Measurements from ENCODE around the gene CERK.

CERK gene

GRCh38 chr22:46750530-46750800, 12.4 kb upstream of the CERK start:
- 96% methylated on average over 5 of the region's 5 CpGs for WGBS (ENCODE audit: insufficient coverage)
- H3K4me3 ChIP-seq (ENCODE audit: control insufficient read depth in 1 of 7, extremely low read depth in 1 of 7, insufficient read depth in 4 of 7, low read depth in 2 of 7, low read length in 6 of 7) = peak overlapping the region in 2 of 7 experiments; percentile 2 to 4
- peaks cover 0 to under 1% (median 0%) of the 10 kb centered on the region in 5 experiments for H3K9me3 ChIP-seq (ENCODE audit: control extremely low read depth in 1 of 5, control insufficient read depth in 4 of 5, insufficient read depth in 2 of 5, low read depth in 1 of 5, low read length in 4 of 5)
- POLR2A ChIA-PET = interaction anchor here (1.0 to 2.8 kb wide), 2 partner anchors 12 to 15 kb away, joined by 4 to 12 read pairs; partner anchors contain the start of gene TBC1D22A
- DNase-seq = no peak
- CTCF ChIA-PET = interaction anchor here (1.4 to 4.7 kb wide), 7 partner anchors 8 to 53 kb away, joined by 4 to 34 read pairs (median 8); partner anchors contain the start of genes CERK and TBC1D22A
- H3K27me3 ChIP-seq (replicated peaks in 2 of 5; ENCODE audit: control insufficient read depth in 4 of 5, insufficient read depth in 5 of 5, low read length in 4 of 5) = no peaks in the 10 kb centered on the region
- no peaks in the 10 kb centered on the region for H3K36me3 ChIP-seq (ENCODE audit: control insufficient read depth in 4 of 4, insufficient read depth in 4 of 4, low read length in 3 of 4)
- H3K4me1 ChIP-seq (ENCODE audit: control extremely low read depth in 1 of 4, control insufficient read depth in 4 of 4, insufficient read depth in 4 of 4, low read length in 3 of 4) = peaks cover 8 to 68% (median 51%) of the 10 kb centered on the region in 4 experiments
- no peak overlapping the region for H3K27ac ChIP-seq (ENCODE audit: insufficient read depth in 1 of 2, low read depth in 1 of 2, low read length in 2 of 2, poor library complexity in 1 of 2, severe bottlenecking in 2 of 2)

DNA sequence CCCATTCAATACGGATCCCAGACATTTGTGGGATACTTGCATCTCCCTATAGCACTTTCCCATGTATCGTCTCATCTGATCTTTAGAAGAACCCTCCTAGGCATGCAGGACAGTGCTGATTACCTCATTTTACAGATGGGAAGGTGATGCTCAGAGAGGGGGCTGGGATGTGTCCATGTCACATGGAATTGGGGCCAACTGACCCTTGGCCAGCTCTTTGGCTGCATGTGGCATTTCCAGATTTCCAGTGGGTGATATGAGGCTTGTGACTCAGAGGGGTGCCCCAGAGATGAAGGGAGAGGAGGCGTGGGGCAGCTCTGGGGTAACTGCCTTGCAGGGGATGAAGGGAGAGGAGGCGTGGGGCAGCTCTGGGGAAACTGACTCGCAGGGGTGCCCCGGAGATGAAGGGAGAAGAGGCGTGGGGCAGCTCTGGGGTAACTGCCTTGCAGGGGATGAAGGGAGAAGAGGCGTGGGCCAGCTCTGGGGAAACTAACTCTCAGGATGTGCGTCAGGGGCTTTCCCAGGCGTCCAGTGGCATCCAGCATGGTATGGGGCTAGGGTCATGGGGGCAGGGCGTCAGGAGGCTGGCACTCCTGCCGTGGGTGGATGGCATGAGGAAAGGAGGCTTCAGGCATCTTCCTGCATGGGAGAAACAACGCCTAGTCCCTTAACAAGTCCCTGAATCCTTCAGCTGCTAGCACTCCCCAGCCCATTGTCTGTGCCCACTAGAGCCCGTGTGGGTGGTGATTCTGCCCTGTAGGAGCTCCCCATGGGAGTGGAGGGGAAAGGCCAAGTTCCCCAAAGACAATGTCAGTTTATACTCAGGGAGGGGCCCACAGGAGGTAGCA, 11.9 kb upstream of the CERK start:
- peak overlapping the region in 3 of 7 experiments; percentile 6 to 62 (median 13) for H3K4me3 ChIP-seq (ENCODE audit: control insufficient read depth in 1 of 7, extremely low read depth in 1 of 7, insufficient read depth in 4 of 7, low read depth in 2 of 7, low read length in 6 of 7)
- H3K27ac ChIP-seq (ENCODE audit: insufficient read depth in 1 of 2, low read depth in 1 of 2, low read length in 2 of 2, poor library complexity in 1 of 2, severe bottlenecking in 2 of 2) = peak overlapping the region; percentile 59 to 76
- no peak for DNase-seq
- CTCF ChIA-PET = interaction anchor here (1.4 to 4.7 kb wide), 7 partner anchors 9 to 53 kb away, joined by 4 to 34 read pairs (median 8); partner anchors contain the start of genes CERK and TBC1D22A
- peaks cover 8 to 66% (median 51%) of the 10 kb centered on the region in 4 experiments for H3K4me1 ChIP-seq (ENCODE audit: control extremely low read depth in 1 of 4, control insufficient read depth in 4 of 4, insufficient read depth in 4 of 4, low read length in 3 of 4)
- H3K36me3 ChIP-seq (ENCODE audit: control insufficient read depth in 4 of 4, insufficient read depth in 4 of 4, low read length in 3 of 4) = no peaks in the 10 kb centered on the region
- POLR2A ChIA-PET = interaction anchor here (1.0 to 2.8 kb wide), 5 partner anchors 8 to 14 kb away, joined by 4 to 16 read pairs (median 6); partner anchors contain the start of gene TBC1D22A
- no peaks in the 10 kb centered on the region for H3K27me3 ChIP-seq (replicated peaks in 2 of 5; ENCODE audit: control insufficient read depth in 4 of 5, insufficient read depth in 5 of 5, low read length in 4 of 5)
- H3K9me3 ChIP-seq (ENCODE audit: control extremely low read depth in 1 of 5, control insufficient read depth in 4 of 5, insufficient read depth in 2 of 5, low read depth in 1 of 5, low read length in 4 of 5) = no peaks in the 10 kb centered on the region
- WGBS (ENCODE audit: insufficient coverage) = 82% methylated on average over 13 of the region's 14 CpGs

GRCh38 chr22:46748908-46749675, 11.0 kb upstream of the CERK start:
- Histone ChIP-seq H3K4me3 (ENCODE audit: control insufficient read depth in 1 of 7, extremely low read depth in 1 of 7, insufficient read depth in 4 of 7, low read depth in 2 of 7, low read length in 6 of 7) (peak overlapping the region in 3 of 7 experiments; percentile 6 to 62 (median 13)), H3K36me3 (ENCODE audit: control insufficient read depth in 4 of 4, insufficient read depth in 4 of 4, low read length in 3 of 4) (no peaks in the 10 kb centered on the region), H3K27me3 (replicated peaks in 2 of 5; ENCODE audit: control insufficient read depth in 4 of 5, insufficient read depth in 5 of 5, low read length in 4 of 5) (no peaks in the 10 kb centered on the region), H3K9me3 (ENCODE audit: control extremely low read depth in 1 of 5, control insufficient read depth in 4 of 5, insufficient read depth in 2 of 5, low read depth in 1 of 5, low read length in 4 of 5) (no peaks in the 10 kb centered on the region), H3K27ac (ENCODE audit: insufficient read depth in 1 of 2, low read depth in 1 of 2, low read length in 2 of 2, poor library complexity in 1 of 2, severe bottlenecking in 2 of 2) (peak overlapping the region; percentile 59 to 76), H3K4me1 (ENCODE audit: control extremely low read depth in 1 of 4, control insufficient read depth in 4 of 4, insufficient read depth in 4 of 4, low read length in 3 of 4) (peaks cover 8 to 58% (median 44%) of the 10 kb centered on the region in 4 experiments)
- POLR2A ChIA-PET = interaction anchor here (1.1 to 2.8 kb wide), 4 partner anchors 9 to 13 kb away, joined by 5 to 16 read pairs (median 9); partner anchors contain the start of gene TBC1D22A
- DNase-seq = peak; percentile 70 to 98 (median 97)
- 6% methylated on average over 12 of the region's 15 CpGs for WGBS (ENCODE audit: insufficient coverage)
- CTCF ChIA-PET = interaction anchor here (1.4 to 4.7 kb wide), 7 partner anchors 9 to 54 kb away, joined by 4 to 34 read pairs (median 10); partner anchors contain the start of genes CERK and TBC1D22A

GRCh38 chr22:46748206-46748907, 10.3 kb upstream of the CERK start:
- Histone ChIP-seq H3K36me3 (ENCODE audit: control insufficient read depth in 4 of 4, insufficient read depth in 4 of 4, low read length in 3 of 4) (no peaks in the 10 kb centered on the region), H3K9me3 (ENCODE audit: control extremely low read depth in 1 of 5, control insufficient read depth in 4 of 5, insufficient read depth in 2 of 5, low read depth in 1 of 5, low read length in 4 of 5) (no peaks in the 10 kb centered on the region), H3K27me3 (replicated peaks in 2 of 5; ENCODE audit: control insufficient read depth in 4 of 5, insufficient read depth in 5 of 5, low read length in 4 of 5) (no peaks in the 10 kb centered on the region), H3K27ac (ENCODE audit: insufficient read depth in 1 of 2, low read depth in 1 of 2, low read length in 2 of 2, poor library complexity in 1 of 2, severe bottlenecking in 2 of 2) (peak overlapping the region; percentile 59 to 76), H3K4me1 (ENCODE audit: control extremely low read depth in 1 of 4, control insufficient read depth in 4 of 4, insufficient read depth in 4 of 4, low read length in 3 of 4) (peaks cover 6 to 51% (median 37%) of the 10 kb centered on the region in 4 experiments), H3K4me3 (ENCODE audit: control insufficient read depth in 1 of 7, extremely low read depth in 1 of 7, insufficient read depth in 4 of 7, low read depth in 2 of 7, low read length in 6 of 7) (peak overlapping the region in 3 of 7 experiments; percentile 6 to 62 (median 13))
- ChIA-PET CTCF (interaction anchor here (2.1 to 4.7 kb wide), 4 partner anchors 9 to 55 kb away, joined by 10 to 34 read pairs (median 17); partner anchors contain the start of gene CERK), POLR2A (interaction anchor here (1.1 to 2.8 kb wide), 4 partner anchors 9 to 14 kb away, joined by 5 to 16 read pairs (median 9); partner anchors contain the start of gene TBC1D22A)
- peak in 2 of 3 donors; percentile 47 to 51 for DNase-seq
- 98% methylated on average over 10 of the region's 20 CpGs for WGBS (ENCODE audit: insufficient coverage)

DNA sequence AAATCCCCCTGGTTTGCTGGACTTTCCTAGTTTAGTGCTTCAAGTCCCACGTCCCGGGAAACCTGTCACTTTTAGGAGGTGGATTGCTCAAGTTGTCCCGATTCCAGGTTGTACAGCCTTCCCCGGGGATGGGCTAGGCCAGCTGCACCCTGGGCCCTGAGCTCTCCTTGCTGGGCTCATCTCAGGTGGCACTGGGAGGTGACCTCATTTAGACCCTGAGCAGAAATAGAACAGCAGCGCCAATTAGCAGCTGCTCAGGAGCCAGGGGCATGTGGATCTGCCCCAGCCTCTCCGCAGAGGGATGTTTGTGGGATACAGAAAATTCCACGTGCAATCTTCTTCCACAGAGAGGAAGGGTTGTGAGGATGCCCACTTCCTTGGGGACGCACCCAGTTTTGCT, 9.6 kb upstream of the CERK start:
- DNase-seq = no peak
- Histone ChIP-seq H3K27me3 (replicated peaks in 2 of 5; ENCODE audit: control insufficient read depth in 4 of 5, insufficient read depth in 5 of 5, low read length in 4 of 5) (no peaks in the 10 kb centered on the region), H3K9me3 (ENCODE audit: control extremely low read depth in 1 of 5, control insufficient read depth in 4 of 5, insufficient read depth in 2 of 5, low read depth in 1 of 5, low read length in 4 of 5) (peaks cover 0 to 2% (median 0%) of the 10 kb centered on the region in 5 experiments), H3K36me3 (ENCODE audit: control insufficient read depth in 4 of 4, insufficient read depth in 4 of 4, low read length in 3 of 4) (no peaks in the 10 kb centered on the region), H3K27ac (ENCODE audit: insufficient read depth in 1 of 2, low read depth in 1 of 2, low read length in 2 of 2, poor library complexity in 1 of 2, severe bottlenecking in 2 of 2) (no peak overlapping the region), H3K4me1 (ENCODE audit: control extremely low read depth in 1 of 4, control insufficient read depth in 4 of 4, insufficient read depth in 4 of 4, low read length in 3 of 4) (peaks cover 5 to 44% (median 32%) of the 10 kb centered on the region in 4 experiments), H3K4me3 (ENCODE audit: control insufficient read depth in 1 of 7, extremely low read depth in 1 of 7, insufficient read depth in 4 of 7, low read depth in 2 of 7, low read length in 6 of 7) (no peak overlapping the region)
- POLR2A ChIA-PET = interaction anchor here (2.8 kb wide), 1 partner anchor 12 kb away, joined by 12 read pairs; no protein-coding TSS in a partner anchor
- 99% methylated on average over 8 of the region's 8 CpGs for WGBS (ENCODE audit: insufficient coverage)
- CTCF ChIA-PET = interaction anchor here (2.1 to 4.7 kb wide), 2 partner anchors 11 to 55 kb away, joined by 10 to 24 read pairs; no protein-coding TSS in a partner anchor

- DNase-seq = no peak
- WGBS (ENCODE audit: insufficient coverage) = 95% methylated on average over 9 of the region's 11 CpGs
- Histone ChIP-seq H3K27me3 (replicated peaks in 2 of 5; ENCODE audit: control insufficient read depth in 4 of 5, insufficient read depth in 5 of 5, low read length in 4 of 5) (no peaks in the 10 kb centered on the region), H3K36me3 (ENCODE audit: control insufficient read depth in 4 of 4, insufficient read depth in 4 of 4, low read length in 3 of 4) (no peaks in the 10 kb centered on the region), H3K9me3 (ENCODE audit: control extremely low read depth in 1 of 5, control insufficient read depth in 4 of 5, insufficient read depth in 2 of 5, low read depth in 1 of 5, low read length in 4 of 5) (peaks cover 0 to 2% (median 0%) of the 10 kb centered on the region in 5 experiments), H3K27ac (ENCODE audit: insufficient read depth in 1 of 2, low read depth in 1 of 2, low read length in 2 of 2, poor library complexity in 1 of 2, severe bottlenecking in 2 of 2) (no peak overlapping the region), H3K4me1 (ENCODE audit: control extremely low read depth in 1 of 4, control insufficient read depth in 4 of 4, insufficient read depth in 4 of 4, low read length in 3 of 4) (peaks cover 5 to 37% (median 32%) of the 10 kb centered on the region in 4 experiments), H3K4me3 (ENCODE audit: control insufficient read depth in 1 of 7, extremely low read depth in 1 of 7, insufficient read depth in 4 of 7, low read depth in 2 of 7, low read length in 6 of 7) (no peak overlapping the region)
- POLR2A ChIA-PET = no interaction called here
- CTCF ChIA-PET = interaction anchor here (4.7 kb wide), 1 partner anchor 12 kb away, joined by 24 read pairs; no protein-coding TSS in a partner anchor
Observed at GRCh38 chr22:46746620-46747019, 8.6 kb upstream of the CERK start.
